Measurements from ENCODE around the gene RAD18. TPM values are rescaled to one million over a fixed set of nuclear protein-coding genes. Genes with fewer than 3 reads are reported as not detected.

The RAD18 gene
- total RNA-seq, 1 donor from 2014 or later: 7.6 TPM

GRCh38 chr3:8932507-8932906 is 30.8 kb downstream of the RAD18 start:
- Histone ChIP-seq H3K27me3 (ENCODE audit: control insufficient read depth, insufficient read depth, low read length) (no peaks in the 10 kb centered on the region), H3K36me3 (ENCODE audit: control insufficient read depth, insufficient read depth, low read length) (no peaks in the 10 kb centered on the region), H3K4me3 (ENCODE audit: low read depth, low read length) (no peak overlapping the region)
- no peak for DNase-seq (ENCODE audit: low read depth)
- TF ChIP-seq, protein P1, sequence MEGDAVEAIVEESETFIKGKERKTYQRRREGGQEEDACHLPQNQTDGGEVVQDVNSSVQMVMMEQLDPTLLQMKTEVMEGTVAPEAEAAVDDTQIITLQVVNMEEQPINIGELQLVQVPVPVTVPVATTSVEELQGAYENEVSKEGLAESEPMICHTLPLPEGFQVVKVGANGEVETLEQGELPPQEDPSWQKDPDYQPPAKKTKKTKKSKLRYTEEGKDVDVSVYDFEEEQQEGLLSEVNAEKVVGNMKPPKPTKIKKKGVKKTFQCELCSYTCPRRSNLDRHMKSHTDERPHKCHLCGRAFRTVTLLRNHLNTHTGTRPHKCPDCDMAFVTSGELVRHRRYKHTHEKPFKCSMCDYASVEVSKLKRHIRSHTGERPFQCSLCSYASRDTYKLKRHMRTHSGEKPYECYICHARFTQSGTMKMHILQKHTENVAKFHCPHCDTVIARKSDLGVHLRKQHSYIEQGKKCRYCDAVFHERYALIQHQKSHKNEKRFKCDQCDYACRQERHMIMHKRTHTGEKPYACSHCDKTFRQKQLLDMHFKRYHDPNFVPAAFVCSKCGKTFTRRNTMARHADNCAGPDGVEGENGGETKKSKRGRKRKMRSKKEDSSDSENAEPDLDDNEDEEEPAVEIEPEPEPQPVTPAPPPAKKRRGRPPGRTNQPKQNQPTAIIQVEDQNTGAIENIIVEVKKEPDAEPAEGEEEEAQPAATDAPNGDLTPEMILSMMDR (IDR thresholded peaks at IDR 0.05; ENCODE audit: insufficient read depth, low read length, poor library complexity, severe bottlenecking): no peak

DNA sequence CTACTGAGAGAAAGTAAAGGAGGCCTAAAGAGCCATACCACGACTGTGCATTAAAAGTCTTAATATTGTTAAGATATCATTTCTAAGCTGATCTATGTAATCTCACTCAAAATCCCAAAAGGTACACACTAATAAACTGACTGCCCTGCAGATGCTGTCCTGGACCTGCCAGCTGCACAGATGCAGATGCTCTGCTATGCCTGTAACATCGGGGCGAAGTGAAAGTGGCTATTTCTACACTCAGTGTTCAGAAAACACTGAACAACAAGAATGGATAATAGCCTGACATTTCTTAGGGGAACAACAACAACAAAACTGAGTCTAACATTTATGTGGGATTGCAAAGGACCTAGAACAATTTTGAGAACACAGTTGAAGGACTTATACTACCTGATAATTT is 31.9 kb downstream of the RAD18 start:
- H3K36me3 ChIP-seq (ENCODE audit: control insufficient read depth, insufficient read depth, low read length): no peaks in the 10 kb centered on the region
- H3K27me3 ChIP-seq (ENCODE audit: control insufficient read depth, insufficient read depth, low read length): no peaks in the 10 kb centered on the region
- no peak for DNase-seq (ENCODE audit: low read depth)
- H3K4me3 ChIP-seq (ENCODE audit: low read depth, low read length): no peak overlapping the region
- TF ChIP-seq, protein P1 (IDR thresholded peaks at IDR 0.05; ENCODE audit: insufficient read depth, low read length, poor library complexity, severe bottlenecking): no peak

DNA sequence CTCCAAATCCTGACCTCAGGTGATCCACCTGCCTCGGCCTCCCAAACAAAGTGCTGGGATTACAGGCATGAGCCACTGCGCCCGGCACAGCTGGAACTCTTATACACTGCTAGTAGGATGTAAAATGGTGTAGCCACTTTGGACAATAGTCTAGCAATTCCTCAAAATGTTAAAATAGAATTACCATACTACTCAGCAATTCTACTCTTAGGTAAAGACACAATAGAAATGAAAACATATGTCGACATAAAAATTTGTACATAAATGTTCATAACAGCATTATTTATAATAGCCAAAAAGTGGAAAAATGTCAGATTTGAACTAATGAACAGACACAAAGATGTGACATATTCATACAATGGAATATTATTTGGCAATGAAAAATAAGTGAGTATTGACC is 33.4 kb downstream of the RAD18 start:
- no peak for DNase-seq (ENCODE audit: low read depth)
- H3K36me3 ChIP-seq (ENCODE audit: control insufficient read depth, insufficient read depth, low read length): no peaks in the 10 kb centered on the region
- TF ChIP-seq, protein P1 (IDR thresholded peaks at IDR 0.05; ENCODE audit: insufficient read depth, low read length, poor library complexity, severe bottlenecking): no peak
- no peaks in the 10 kb centered on the region for H3K27me3 ChIP-seq (ENCODE audit: control insufficient read depth, insufficient read depth, low read length)
- no peak overlapping the region for H3K4me3 ChIP-seq (ENCODE audit: low read depth, low read length)

- no peak for DNase-seq (ENCODE audit: low read depth)
- Histone ChIP-seq H3K4me3 (ENCODE audit: low read depth, low read length) (no peak overlapping the region), H3K36me3 (ENCODE audit: control insufficient read depth, insufficient read depth, low read length) (no peaks in the 10 kb centered on the region), H3K27me3 (ENCODE audit: control insufficient read depth, insufficient read depth, low read length) (no peaks in the 10 kb centered on the region)
- TF ChIP-seq, protein P1 (IDR thresholded peaks at IDR 0.05; ENCODE audit: insufficient read depth, low read length, poor library complexity, severe bottlenecking): no peak
Observed at GRCh38 chr3:8914491-8914890, 48.8 kb downstream of the RAD18 start.

GRCh38 chr3:8911781-8912180 is 51.5 kb downstream of the RAD18 start:
- no peaks in the 10 kb centered on the region for H3K36me3 ChIP-seq (ENCODE audit: control insufficient read depth, insufficient read depth, low read length)
- no peak for DNase-seq (ENCODE audit: low read depth)

DNA sequence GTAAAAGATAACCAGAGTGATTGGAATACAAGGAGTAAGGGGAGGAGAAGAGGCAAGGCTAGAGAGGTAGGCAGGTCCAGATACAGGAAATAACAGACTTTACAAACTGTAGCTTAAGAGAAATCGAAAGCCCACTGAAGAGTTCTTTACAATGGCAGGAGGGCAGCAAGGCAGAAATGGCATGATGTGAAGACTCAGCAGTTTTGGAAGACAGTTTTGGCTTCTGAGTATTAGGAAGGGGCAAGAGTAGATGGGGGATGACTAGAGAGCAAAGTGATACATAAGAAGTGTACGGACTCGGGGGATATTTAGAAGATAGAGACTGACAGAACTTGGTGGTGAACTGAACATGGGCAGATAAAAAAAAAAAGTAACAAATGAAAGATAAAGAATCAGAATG is 54.1 kb downstream of the RAD18 start:
- Histone ChIP-seq H3K36me3 (ENCODE audit: control insufficient read depth, insufficient read depth, low read length) (no peaks in the 10 kb centered on the region), H3K4me3 (ENCODE audit: low read depth, low read length) (no peak overlapping the region), H3K27me3 (ENCODE audit: control insufficient read depth, insufficient read depth, low read length) (no peaks in the 10 kb centered on the region)
- TF ChIP-seq, protein P1 (IDR thresholded peaks at IDR 0.05; ENCODE audit: insufficient read depth, low read length, poor library complexity, severe bottlenecking): no peak
- DNase-seq (ENCODE audit: low read depth): no peak

More at GRCh38 chr3:8911781-8912180, 51.5 kb downstream of the RAD18 start:
- Histone ChIP-seq H3K4me3 (ENCODE audit: low read depth, low read length) (no peak overlapping the region), H3K27me3 (ENCODE audit: control insufficient read depth, insufficient read depth, low read length) (no peaks in the 10 kb centered on the region)
- TF ChIP-seq, protein P1 (IDR thresholded peaks at IDR 0.05; ENCODE audit: insufficient read depth, low read length, poor library complexity, severe bottlenecking): no peak

Data from kidney epithelial cell (primary cell).